Stromal cell of bone marrow (primary cell): ENCODE measurements around the gene KLRF1.

Source experiments
- DNase-seq: peaks from one replicate; pipeline ENCODE4 v3.0.0-alpha.2; 2012; ENCODE audit warnings: low read depth

KLRF1 gene

DNA sequence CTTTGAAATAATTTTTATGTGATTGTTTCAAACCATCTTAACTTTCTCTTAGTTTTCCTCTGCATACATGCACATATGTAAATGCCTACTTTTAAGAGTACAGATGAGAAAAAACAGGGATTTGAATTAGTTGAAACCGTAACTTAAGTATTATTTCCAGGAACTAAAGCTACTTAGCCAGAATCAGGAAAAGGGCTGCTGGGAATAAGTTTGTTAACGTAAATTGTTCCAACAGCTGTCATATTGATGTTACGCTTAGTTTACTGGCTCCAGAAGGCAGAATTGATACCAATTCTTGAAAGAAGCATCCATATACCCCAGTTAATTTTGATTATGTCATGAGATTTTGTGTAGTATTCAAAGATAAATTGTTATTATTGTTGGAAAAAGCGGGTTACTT is 17.9 kb upstream of the KLRF1 start:
- no peak for DNase-seq

- no peak for DNase-seq
These were observed 17.4 kb upstream of the KLRF1 start for GRCh38 chr12:9809866-9810265.

DNA sequence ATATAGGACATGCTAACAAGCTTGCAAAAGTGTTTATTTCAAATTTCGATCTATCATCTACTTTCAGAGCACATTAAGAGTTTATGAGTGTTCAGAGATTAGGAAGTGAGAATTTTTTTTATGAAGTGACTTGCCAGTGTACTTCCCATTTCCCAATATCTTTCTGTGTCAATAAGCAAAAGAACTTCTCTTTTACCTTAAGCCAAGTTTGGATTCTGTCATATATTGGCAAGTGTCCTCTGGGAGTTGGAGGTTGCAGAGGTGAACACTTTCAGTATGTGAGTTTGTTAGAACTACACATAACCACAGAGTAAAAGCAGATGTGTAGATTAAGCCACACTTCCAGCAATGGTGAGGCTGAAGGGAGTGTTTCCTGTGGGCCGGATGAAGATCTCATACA is 16.6 kb upstream of the KLRF1 start:
- DNase-seq = no peak

GRCh38 chr12:9811621-9812020 is 15.7 kb upstream of the KLRF1 start:
- no peak for DNase-seq

DNA sequence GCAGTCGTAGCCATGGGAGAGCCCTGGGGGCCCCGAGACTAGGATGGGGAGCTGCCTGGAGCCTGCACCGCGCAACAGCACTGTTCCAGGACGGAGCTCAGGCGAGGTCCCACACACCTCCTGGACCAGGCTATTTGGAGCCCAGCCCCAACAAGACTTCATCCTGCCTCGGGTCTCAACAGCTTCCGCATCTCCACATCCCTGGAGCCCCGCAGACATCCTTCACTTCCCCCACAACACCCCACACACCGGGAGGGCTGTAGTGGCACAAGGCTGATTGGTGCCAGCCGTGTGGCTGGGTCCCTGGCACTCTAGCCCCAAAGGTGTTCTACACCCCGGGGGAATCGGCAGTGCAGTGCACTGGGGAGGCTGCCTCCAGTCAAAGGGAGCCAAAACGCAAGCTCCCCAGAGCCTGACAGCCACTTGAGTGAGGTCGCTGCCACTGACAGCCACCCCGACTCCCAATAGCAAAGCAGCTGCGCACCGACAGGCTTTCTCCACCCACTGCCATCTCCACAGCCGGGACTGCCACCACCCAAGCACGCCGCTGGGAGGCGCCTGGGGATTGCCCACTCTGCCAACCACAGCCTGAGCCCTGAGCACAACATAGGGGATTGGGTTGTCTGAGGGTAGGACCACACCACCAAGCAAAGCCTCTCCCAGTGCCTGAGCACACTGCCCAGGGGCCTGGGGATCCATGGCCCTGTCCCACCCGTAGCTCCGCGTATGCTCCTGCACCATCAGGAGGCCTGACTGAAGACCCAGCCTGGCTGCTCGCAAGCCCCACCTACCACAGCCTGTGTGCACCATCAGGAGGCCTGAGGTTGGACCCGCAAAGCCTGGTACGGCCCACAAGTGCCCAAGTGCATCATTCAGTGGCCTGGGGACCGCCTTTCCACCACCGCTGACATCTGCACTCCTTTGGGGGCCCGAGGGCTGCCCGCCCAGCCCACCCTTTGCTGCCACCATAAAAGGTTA is 13.2 kb upstream of the KLRF1 start:
- peak; percentile 11 for DNase-seq

DNA sequence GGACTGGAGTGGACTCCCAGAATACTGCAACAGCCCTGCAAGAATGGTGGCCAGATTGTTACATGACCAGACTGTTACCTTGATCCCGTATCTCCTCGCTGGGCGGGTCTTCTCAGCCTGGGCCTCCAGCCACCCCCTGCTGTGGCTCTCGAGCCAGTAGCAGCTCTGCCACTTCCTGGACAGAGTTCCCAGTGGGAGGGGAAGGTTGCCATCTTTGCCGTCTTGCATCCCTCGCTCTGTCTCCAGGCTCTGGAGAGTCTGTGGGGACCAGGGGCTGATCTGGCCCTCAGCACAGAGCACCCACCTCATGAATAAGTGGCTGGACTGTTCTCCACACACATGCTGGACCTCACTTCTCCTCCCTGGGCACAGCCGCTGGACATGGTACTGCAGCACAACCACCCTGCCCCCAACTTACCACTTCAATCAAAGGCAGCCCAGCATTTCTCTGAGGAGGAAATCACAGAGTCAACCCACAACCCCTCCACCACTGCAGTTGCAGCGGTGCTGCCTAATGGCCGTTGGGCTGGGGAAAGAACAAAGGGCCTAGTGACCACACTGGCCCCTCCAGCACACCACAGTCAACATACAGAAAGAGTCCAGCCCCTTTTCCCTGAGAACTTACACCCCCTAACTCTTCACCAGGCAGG is 6.9 kb upstream of the KLRF1 start:
- no peak for DNase-seq

GRCh38 chr12:9829483-9829882 is 2.2 kb downstream of the KLRF1 start:
- no peak for DNase-seq

DNA sequence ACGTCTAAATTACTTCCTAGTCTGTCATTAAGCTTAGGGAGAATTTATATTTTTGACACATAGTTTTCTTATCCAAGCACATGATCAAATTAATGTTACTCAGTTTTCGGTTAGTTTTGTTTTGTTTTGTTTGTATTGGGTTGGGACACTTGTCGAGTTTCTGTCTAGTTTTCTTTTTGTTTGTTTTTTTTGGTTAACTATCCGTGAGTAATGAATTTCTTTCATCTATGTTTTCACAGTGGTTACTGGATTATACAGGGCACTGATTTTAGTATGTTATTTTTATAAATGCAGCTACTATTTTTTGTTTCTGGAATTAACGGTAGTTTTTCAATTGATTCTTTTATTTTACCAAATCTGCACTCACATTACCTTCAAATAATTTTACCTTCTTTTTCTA is 2.7 kb downstream of the KLRF1 start:
- no peak for DNase-seq

- no peak for DNase-seq
These were observed 4.4 kb downstream of the KLRF1 start for GRCh38 chr12:9831720-9832119.

- no peak for DNase-seq
These were observed 16.1 kb downstream of the KLRF1 start for GRCh38 chr12:9843407-9843806.

DNA sequence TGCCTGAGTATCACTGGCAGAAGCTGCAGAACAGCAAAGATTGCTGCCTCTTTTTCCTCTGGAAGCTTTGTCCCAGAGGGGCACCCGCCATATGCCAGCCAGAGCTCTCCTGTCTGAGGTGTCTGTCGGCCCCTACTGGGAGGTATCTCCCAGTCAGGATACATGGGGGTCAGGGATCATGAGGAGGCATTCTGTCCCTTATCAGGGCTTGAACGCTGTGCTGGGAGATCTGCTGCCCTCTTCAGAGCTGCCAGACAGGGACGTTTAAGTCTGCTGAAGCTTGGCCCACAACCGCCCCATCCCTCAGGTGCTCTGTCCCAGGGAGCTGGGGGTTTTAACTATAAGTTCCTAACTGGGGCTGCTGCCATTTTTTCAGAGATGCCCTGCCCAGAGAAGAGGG is 21.6 kb downstream of the KLRF1 start:
- DNase-seq = no peak

DNA sequence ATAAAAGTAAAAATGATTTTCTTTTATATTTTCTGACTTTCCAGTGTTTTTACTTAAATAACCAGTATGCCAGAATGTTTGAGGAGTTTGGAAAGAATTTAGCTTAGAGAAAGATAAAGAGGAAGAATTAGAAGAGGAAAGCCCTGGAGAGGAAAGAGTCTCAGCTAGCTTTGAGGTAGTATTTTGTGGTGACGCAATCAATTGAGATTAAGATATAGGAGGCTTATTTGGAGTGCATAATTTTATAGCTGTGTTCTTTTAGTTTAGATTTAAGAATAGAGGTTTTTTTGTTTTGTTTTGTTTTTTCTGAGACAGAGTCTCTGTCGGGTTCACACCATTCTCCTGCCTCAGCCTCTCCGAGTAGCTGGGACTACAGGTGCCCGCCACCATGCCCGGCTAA is 23.8 kb downstream of the KLRF1 start:
- no peak for DNase-seq

GRCh38 chr12:9851927-9852326 is 24.6 kb downstream of the KLRF1 start:
- no peak for DNase-seq

- DNase-seq = no peak
These were observed 28.9 kb downstream of the KLRF1 start for GRCh38 chr12:9856151-9856550.

DNA sequence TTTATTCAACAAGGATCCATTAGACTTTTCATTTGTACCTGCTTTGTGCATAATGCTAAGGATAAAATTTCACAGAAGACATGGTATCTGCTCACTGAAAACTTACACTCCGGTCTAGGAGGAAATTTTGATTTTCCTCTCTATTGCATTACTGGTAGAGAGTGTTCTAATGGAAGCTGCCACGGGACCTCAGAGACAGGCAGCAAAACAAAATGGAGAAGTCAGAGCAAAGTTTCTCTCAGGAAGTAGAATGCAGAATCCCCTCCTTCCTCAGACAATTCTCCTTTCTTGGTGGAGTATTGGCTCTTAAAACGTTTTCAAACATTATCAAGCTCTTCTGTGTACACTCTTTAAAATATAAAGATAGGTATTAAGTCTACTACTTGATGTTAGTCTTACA is 29.6 kb downstream of the KLRF1 start:
- no peak for DNase-seq

DNA sequence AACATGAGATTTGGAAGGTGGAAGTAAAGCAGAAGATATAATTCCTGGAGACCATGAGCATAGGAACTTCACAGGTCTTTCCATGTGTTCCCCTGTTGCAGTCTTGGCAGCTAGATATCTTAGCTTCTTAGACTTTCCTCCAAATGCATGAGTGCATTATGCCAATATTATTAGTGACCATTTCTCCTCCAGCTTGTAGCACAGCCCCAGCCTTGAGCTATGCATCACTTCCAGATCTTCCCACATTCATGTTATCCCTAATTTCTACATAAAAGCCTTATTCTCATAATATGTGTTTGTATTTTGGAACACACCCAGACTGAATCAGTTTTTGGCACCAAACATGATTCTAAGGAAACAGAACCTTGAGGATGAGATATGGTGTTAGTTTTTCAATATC is 30.9 kb downstream of the KLRF1 start:
- no peak for DNase-seq

DNA sequence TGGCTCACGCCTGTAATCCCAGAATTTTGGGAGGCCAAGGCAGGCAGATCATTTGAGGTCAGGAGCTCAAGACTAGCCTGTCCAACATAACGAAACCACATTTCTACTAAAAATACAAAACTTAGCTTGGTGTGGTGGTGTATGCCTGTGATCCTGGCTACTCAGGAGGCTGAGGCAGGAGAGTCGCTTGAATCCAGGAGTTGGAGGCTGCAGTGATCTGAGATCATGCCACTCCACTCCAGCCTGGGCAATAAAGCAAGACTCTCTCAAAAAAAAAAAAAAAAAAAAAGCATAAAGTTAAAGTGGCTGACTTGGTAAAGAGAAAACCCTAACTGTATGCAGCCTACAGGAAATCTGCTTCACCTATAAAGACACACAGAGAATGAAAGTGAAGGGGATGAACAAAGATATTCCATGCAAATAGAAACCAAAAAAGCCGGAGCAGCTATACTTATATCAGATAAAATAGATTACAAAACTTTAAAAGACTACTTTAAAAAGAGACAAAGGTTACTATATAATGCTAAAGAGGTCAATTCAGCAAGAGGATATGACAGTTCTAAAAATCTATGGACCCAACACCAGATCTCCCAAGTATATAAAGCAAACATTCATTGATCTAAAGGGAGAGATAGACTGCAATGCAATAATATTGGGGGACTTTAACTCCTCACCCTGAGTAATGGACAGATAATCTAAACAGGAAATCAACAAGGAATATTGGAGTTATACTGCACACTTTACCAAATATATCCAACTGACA is 37.8 kb downstream of the KLRF1 start:
- no peak for DNase-seq

- no peak for DNase-seq
These were observed 39.6 kb downstream of the KLRF1 start for GRCh38 chr12:9866860-9867269.

GRCh38 chr12:9867531-9867930 is 40.2 kb downstream of the KLRF1 start:
- no peak for DNase-seq

GRCh38 chr12:9868311-9868801 is 41.1 kb downstream of the KLRF1 start:
- no peak for DNase-seq

- no peak for DNase-seq
These were observed 41.6 kb downstream of the KLRF1 start for GRCh38 chr12:9868951-9869306.

DNA sequence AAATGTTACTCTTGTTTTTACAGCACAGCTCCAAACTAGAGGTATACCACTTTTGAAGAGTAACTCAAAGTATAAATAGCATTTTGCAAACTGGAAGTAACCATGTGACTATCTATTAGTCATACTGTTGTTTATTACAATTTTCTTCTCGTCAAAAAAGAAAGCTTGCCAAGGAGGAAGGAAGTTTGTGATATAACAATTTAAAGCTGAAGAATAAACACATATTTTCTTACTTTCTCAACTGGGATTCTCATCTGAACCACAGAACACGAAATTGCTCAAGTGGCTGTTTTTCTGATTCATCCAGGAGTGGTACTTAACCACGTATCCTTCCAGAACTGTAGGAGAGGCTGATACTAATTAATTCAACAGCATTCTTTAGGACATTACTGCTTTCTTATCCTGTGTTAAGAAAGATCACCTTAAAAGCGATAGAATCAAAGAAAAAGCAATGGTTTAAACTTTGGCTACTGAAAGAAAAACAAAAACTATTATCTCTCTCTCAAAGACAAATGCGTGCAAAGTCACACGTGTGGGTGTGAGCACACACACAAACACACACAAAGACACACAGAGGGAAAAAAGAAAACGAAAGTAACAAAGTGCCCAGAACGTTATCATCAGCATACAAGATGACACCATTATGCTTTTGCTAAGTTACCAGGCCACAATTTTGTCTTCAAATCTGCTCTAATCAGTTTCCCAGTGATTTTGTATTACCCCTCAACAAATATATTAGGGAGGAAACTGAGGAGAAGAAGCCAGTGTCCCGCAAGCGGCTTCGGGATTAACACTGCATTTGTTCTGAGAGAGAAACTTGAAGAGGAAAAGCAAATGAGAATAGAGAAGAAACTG is 42.3 kb downstream of the KLRF1 start, which contains the start of gene CLEC2B:
Gene CLEC2B (minus strand): TSS at position 48 of the 855 bp plus-strand sequence.
- DNase-seq = peak; percentile 71
